GM21447 (cell line): ENCODE measurements around the gene SPEF2.
"Not testable (repeated sequence)": the region's sequence is repeated elsewhere in the genome, so short reads cannot be mapped to it uniquely, and the experiment has no call there.

Experiments used
- ATAC-seq: cut with Tn5 transposase; IDR thresholded peaks from one replicate; pipeline ENCODE4 v1.9.1; 2021; ENCODE audit not compliant: unreplicated experiment

SPEF2 gene

GRCh38 chr5:35849860-35850259 is 232.2 kb downstream of the SPEF2 start:
- no peak for ATAC-seq

GRCh38 chr5:35850967-35851680 is 233.5 kb downstream of the SPEF2 start:
- ATAC-seq: no peak

- ATAC-seq: peak; percentile 58
Measured at GRCh38 chr5:35852084-35852734, 234.5 kb downstream of the SPEF2 start.

GRCh38 chr5:35852773-35853172 is 235.1 kb downstream of the SPEF2 start:
- ATAC-seq: no peak

- no peak for ATAC-seq
Measured at GRCh38 chr5:35853631-35854030, 236.0 kb downstream of the SPEF2 start.

GRCh38 chr5:35854248-35854647 is 236.6 kb downstream of the SPEF2 start:
- no peak for ATAC-seq

- ATAC-seq: no peak
Measured at GRCh38 chr5:35855187-35855586, 237.5 kb downstream of the SPEF2 start.

GRCh38 chr5:35856186-35856764 is 238.6 kb downstream of the SPEF2 start:
- not testable (repeated sequence) for ATAC-seq

GRCh38 chr5:35856765-35857351 is 239.2 kb downstream of the SPEF2 start, which contains the start of gene IL7R:
Gene IL7R, plus strand, starts transcription at chr5:35856891. Its CDS starts 87 bp downstream, at chr5:35856978.
- no peak for ATAC-seq

- no peak for ATAC-seq
Measured at GRCh38 chr5:35857606-35858205, 240.0 kb downstream of the SPEF2 start.

GRCh38 chr5:35859101-35859661 is 241.5 kb downstream of the SPEF2 start:
- no peak for ATAC-seq

- ATAC-seq: no peak
Measured at GRCh38 chr5:35860686-35861085, 243.0 kb downstream of the SPEF2 start.

GRCh38 chr5:35861718-35862117 is 244.1 kb downstream of the SPEF2 start:
- no peak for ATAC-seq

- ATAC-seq: no peak
Measured at GRCh38 chr5:35862126-35862525, 244.5 kb downstream of the SPEF2 start.

- ATAC-seq: no peak
Measured at GRCh38 chr5:35863159-35863558, 245.5 kb downstream of the SPEF2 start.
